Cardiac fibroblast (primary cell): ENCODE measurements around the gene CSDE1.

Source experiments
- DNase-seq, 2 donors: peaks; one replicate each; pipeline versions ENCODE4 v3.0.0 to v3.0.0-alpha.2; 2010; ENCODE audit warnings: low read depth in 2 of 2
- H3K4me3 ChIP-seq, 2 donors: replicated peaks in 1 of 2; 1 replicate in 1 of 2; 2 replicates in 1 of 2; pipeline ENCODE4 v1.5.1; 2011; ENCODE audit warnings: low read depth in 2 of 2, low read length in 2 of 2, mild to moderate bottlenecking in 2 of 2, moderate library complexity in 1 of 2
- CTCF ChIP-seq: IDR thresholded peaks from one replicate; pipeline ENCODE4 v1.5.1; 2011; ENCODE audit warnings: low read depth, mild to moderate bottlenecking, low read length, inconsistent platforms

CSDE1 gene

GRCh38 chr1:114668373-114668772 lies 89.4 kb downstream of the CSDE1 start:
- no peak for DNase-seq
- H3K4me3 ChIP-seq: no peak overlapping the region

GRCh38 chr1:114666954-114667353 lies 90.8 kb downstream of the CSDE1 start:
- H3K4me3 ChIP-seq: no peak overlapping the region
- no peak for TF ChIP-seq CTCF
- DNase-seq: no peak

More at GRCh38 chr1:114668373-114668772, 89.4 kb downstream of the CSDE1 start:
- no peak for TF ChIP-seq CTCF
